Subcutaneous adipose tissue (tissue), 4 donors: ENCODE results near the gene LATS2. TPM values are rescaled to one million over a fixed set of nuclear protein-coding genes. Genes with fewer than 3 reads are reported as not detected.

ENCODE experiments used
- total RNA-seq, 4 donors: library from RNA; depleted of rRNA; stranded (reverse); fragments of >200 nt; gene quantifications; one replicate each; pipeline ENCODE4 v1.1.0, GENCODE V29; 2016
- TF ChIP-seq, protein P1 (sequence below): fragments of 450-650 bp; IDR thresholded peaks from one replicate; pipeline ENCODE4 v1.5.1; 2016; ENCODE audit warnings: low read depth, mild to moderate bottlenecking, control low read depth, antibody characterized with exemption, moderate library complexity

The LATS2 gene
- total RNA-seq, 4 donors from 2014 or later: 29.0 to 31.8 (median 29.6) TPM

- TF ChIP-seq, protein P1, sequence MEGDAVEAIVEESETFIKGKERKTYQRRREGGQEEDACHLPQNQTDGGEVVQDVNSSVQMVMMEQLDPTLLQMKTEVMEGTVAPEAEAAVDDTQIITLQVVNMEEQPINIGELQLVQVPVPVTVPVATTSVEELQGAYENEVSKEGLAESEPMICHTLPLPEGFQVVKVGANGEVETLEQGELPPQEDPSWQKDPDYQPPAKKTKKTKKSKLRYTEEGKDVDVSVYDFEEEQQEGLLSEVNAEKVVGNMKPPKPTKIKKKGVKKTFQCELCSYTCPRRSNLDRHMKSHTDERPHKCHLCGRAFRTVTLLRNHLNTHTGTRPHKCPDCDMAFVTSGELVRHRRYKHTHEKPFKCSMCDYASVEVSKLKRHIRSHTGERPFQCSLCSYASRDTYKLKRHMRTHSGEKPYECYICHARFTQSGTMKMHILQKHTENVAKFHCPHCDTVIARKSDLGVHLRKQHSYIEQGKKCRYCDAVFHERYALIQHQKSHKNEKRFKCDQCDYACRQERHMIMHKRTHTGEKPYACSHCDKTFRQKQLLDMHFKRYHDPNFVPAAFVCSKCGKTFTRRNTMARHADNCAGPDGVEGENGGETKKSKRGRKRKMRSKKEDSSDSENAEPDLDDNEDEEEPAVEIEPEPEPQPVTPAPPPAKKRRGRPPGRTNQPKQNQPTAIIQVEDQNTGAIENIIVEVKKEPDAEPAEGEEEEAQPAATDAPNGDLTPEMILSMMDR: no peak
Measured at GRCh38 chr13:21079761-21080592, 18.6 kb upstream of the LATS2 start.

DNA sequence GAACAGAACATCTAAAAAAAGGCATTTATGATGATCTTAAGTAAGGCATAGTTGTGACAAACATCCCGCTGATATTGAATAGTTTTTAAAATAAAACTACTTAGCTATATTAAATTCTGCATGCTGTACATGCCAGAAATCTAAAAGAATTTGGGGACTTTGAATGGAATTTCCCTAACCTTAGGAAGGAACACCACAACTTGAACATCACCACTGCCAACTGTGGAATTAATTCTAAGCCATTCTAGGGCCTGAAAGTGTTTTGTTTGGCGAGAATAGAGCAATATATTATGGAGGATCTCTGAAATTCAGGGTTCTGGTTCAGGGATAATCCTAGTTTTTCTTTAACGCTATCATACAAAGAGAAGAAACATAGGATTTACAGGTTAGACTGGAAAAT lies 17.8 kb upstream of the LATS2 start:
- TF ChIP-seq, protein P1: no peak

GRCh38 chr13:21078501-21078900 lies 17.1 kb upstream of the LATS2 start:
- TF ChIP-seq, protein P1: no peak

DNA sequence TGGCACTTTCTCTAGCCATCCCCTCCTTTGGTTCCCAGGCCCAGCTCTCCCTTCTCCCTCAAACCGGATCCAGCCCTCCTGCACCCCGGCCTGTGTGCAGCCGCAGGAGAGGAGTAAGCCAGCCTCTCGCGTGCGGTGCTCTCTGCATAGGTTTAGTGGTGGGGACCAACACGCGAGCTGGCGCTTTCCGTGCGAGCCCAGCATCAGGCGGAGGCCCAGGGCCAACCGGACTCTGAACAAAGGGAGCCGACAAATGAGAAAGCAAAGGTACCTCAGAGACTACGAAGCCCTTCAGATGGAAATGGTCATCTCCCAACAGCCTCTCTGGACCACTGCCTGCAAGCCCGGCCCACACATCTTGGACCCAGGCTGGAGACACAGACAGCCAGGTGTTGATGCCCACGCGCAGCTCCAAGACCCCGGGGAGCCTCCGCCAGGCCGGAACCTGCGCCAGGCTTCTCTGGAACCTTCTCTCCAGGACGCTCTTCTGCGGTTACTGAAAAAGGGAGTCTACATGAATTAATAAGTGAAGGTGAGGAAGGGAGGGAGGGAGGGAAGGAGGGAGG lies 16.5 kb upstream of the LATS2 start:
- TF ChIP-seq, protein P1: no peak

DNA sequence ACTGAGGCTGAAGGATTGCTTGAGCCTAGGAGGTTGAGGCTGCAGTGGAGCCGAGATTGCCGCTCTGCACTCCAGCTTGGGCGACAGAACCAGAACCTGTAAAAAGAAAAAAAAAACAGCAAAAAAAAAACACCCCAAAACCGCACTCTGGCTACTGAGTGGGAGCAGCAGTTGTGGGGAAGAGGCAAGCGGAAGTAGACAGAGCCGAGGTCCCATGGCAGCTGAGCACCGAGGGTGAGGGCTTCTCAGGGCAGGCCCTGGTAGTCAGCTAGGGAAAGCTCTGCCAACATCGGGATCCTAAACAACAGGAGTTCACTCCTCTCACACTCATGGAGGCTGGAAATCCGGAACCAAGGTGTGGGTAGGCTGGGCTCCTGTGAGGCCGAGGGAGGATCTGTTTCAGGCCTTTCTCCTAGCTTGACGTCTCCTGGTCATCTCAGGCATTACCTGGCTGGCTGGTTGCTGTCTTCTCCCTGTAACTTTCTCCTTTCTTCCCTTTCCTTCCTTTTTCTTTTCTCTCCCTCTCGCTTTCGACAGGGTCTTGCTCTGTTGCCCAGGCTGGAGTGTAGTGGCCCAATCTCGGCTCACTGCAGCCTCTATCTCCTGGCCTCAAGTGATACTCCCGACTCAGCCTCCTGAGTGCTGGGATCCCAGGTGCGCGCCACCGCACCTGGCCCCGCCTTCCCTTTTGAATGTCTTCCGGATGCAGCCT lies 15.8 kb upstream of the LATS2 start:
- TF ChIP-seq, protein P1: no peak

DNA sequence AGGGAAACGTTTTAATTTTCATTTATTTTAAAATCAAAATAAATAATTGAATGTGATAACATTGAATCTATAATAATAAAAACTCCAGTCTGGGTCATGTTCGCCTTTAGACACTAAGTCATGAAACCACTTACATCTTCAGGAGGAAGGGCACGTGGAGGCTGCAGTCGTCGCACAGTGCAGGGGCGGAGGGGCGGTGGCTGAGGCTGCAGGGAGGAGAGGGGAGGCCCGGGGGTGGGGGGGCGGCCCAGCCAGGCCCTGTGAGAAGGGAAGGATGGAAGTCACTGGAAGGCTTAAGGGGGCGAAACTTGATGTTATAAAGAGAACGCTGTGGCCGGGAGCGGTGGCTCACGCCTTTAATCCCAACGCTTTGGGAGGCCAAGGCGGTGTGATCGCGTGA lies 14.9 kb upstream of the LATS2 start:
- TF ChIP-seq, protein P1: no peak
